H9 (cell line): ENCODE measurements around the gene TMEM81. TPM values are rescaled to one million over a fixed set of nuclear protein-coding genes. Genes with fewer than 3 reads are reported as not detected.
A peak's percentile ranks its signal among the peaks of the same experiment; 100 is the strongest.

ENCODE experiments used
- DNase-seq: peaks from one replicate; pipeline ENCODE4 v3.0.0-alpha.2; 2017
- H2AFZ ChIP-seq: one replicate; pipeline ENCODE4 v1.6.1; 2013; ENCODE audit warnings: mild to moderate bottlenecking, low read length, control low read depth, moderate library complexity
- H2AK5ac ChIP-seq: 2 replicates; pipeline ENCODE4 v1.6.1; 2013; ENCODE audit warnings: low read length, control low read depth, mixed read lengths; ENCODE audit not compliant: insufficient read length
- H2BK120ac ChIP-seq: one replicate; pipeline ENCODE4 v1.6.1; 2013; ENCODE audit warnings: low read depth, mild to moderate bottlenecking, low read length, control low read depth, inconsistent platforms; ENCODE audit not compliant: poor library complexity, severe bottlenecking
- H2BK12ac ChIP-seq: 2 replicates; pipeline ENCODE4 v1.6.1; 2013; ENCODE audit warnings: low read length, control low read depth, mixed read lengths, low read depth; ENCODE audit not compliant: insufficient read length
- H2BK15ac ChIP-seq: 2 replicates; pipeline ENCODE4 v1.6.1; 2013; ENCODE audit warnings: low read depth, low read length, control low read depth
- H2BK20ac ChIP-seq: one replicate; pipeline ENCODE4 v1.6.1; 2013; ENCODE audit warnings: low read depth, mild to moderate bottlenecking, low read length, control low read depth, inconsistent platforms; ENCODE audit not compliant: poor library complexity, severe bottlenecking
- H2BK5ac ChIP-seq: 2 replicates; pipeline ENCODE4 v1.6.1; 2013; ENCODE audit warnings: low read length, control low read depth, mixed read lengths; ENCODE audit not compliant: insufficient read length
- H3K14ac ChIP-seq: 2 replicates; pipeline ENCODE4 v1.6.1; 2013; ENCODE audit warnings: low read length, control low read depth; ENCODE audit not compliant: insufficient read depth
- H3K18ac ChIP-seq: 2 replicates; pipeline ENCODE4 v1.6.1; 2013; ENCODE audit warnings: low read depth, mild to moderate bottlenecking, mixed read lengths, low read length, control low read depth; ENCODE audit not compliant: insufficient read length
- H3K23ac ChIP-seq: 2 replicates; pipeline ENCODE4 v1.6.1; 2013; ENCODE audit warnings: low read length, control low read depth, mixed read lengths, low read depth; ENCODE audit not compliant: insufficient read length
- H3K23me2 ChIP-seq: 2 replicates; pipeline ENCODE4 v1.6.1; 2013; ENCODE audit warnings: low read depth, mild to moderate bottlenecking, mixed read lengths, low read length, control low read depth; ENCODE audit not compliant: insufficient read length, poor library complexity, severe bottlenecking
- H3K27ac ChIP-seq: 2 replicates; pipeline ENCODE4 v1.5.1; 2013; ENCODE audit warnings: low read length, control low read depth, mixed read lengths, low read depth; ENCODE audit not compliant: insufficient read length
- H3K27me3 ChIP-seq: 2 replicates; pipeline ENCODE4 v1.6.1; 2013; ENCODE audit warnings: low read length, control low read depth, inconsistent platforms; ENCODE audit not compliant: insufficient read depth
- H3K4ac ChIP-seq: 2 replicates; pipeline ENCODE4 v1.6.1; 2013; ENCODE audit warnings: low read depth, mild to moderate bottlenecking, control low read depth, inconsistent platforms, low read length, moderate library complexity
- H3K4me1 ChIP-seq: 2 replicates; pipeline ENCODE4 v1.6.1; 2013; ENCODE audit warnings: low read length, control low read depth, inconsistent platforms; ENCODE audit not compliant: insufficient read depth
- H3K4me2 ChIP-seq: 2 replicates; pipeline ENCODE4 v1.6.1; 2013; ENCODE audit warnings: low read length, control low read depth, mixed read lengths; ENCODE audit not compliant: insufficient read length, insufficient read depth
- H3K56ac ChIP-seq: 2 replicates; pipeline ENCODE4 v1.6.1; 2013; ENCODE audit warnings: low read depth, mild to moderate bottlenecking, mixed read lengths, low read length, control low read depth; ENCODE audit not compliant: insufficient read length
- H3K79me1 ChIP-seq: 2 replicates; pipeline ENCODE4 v1.6.1; 2013; ENCODE audit warnings: low read depth, mild to moderate bottlenecking, moderate library complexity, low read length, control low read depth, inconsistent platforms; ENCODE audit not compliant: insufficient read depth, poor library complexity, severe bottlenecking
- H3K79me2 ChIP-seq: 2 replicates; pipeline ENCODE4 v1.6.1; 2013; ENCODE audit warnings: low read length, control low read depth, inconsistent platforms; ENCODE audit not compliant: insufficient read depth
- H3K9ac ChIP-seq: 2 replicates; pipeline ENCODE4 v1.6.1; 2013; ENCODE audit warnings: low read length, control low read depth, mixed read lengths; ENCODE audit not compliant: insufficient read length; ENCODE audit errors: extremely low read depth
- H3K9me3 ChIP-seq: one replicate; pipeline ENCODE4 v1.6.1; 2013; ENCODE audit warnings: low read depth, low read length, inconsistent platforms; ENCODE audit not compliant: control insufficient read depth
- H3T11ph ChIP-seq: one replicate; pipeline ENCODE4 v1.6.1; 2013; ENCODE audit warnings: mild to moderate bottlenecking, low read length, control low read depth, inconsistent platforms
- H4K20me1 ChIP-seq: one replicate; pipeline ENCODE4 v1.6.1; 2013; ENCODE audit not compliant: control insufficient read depth, insufficient read length, insufficient read depth
- H4K5ac ChIP-seq: 2 replicates; pipeline ENCODE4 v1.6.1; 2013; ENCODE audit warnings: low read depth, mild to moderate bottlenecking, mixed read lengths, low read length, control low read depth; ENCODE audit not compliant: insufficient read length
- H4K8ac ChIP-seq: replicated peaks from 2 replicates; pipeline ENCODE4 v1.6.1; 2013; ENCODE audit warnings: low read length, control low read depth, mixed read lengths, low read depth; ENCODE audit not compliant: insufficient read length
- H4K91ac ChIP-seq: 2 replicates; pipeline ENCODE4 v1.6.1; 2013; ENCODE audit warnings: low read depth, mild to moderate bottlenecking, moderate library complexity, mixed read lengths, low read length, control low read depth; ENCODE audit not compliant: insufficient read length
- H3K27ac Mint-ChIP-seq, 3 experiments: 2 replicates in 2 of 3; 3 replicates in 1 of 3; pipeline ENCODE4 v1.8.0; 2020 to 2021; ENCODE audit warnings: mixed read lengths in 3 of 3, mild to moderate bottlenecking in 1 of 3, moderate library complexity in 1 of 3
- H3K27me3 Mint-ChIP-seq: 2 replicates; pipeline ENCODE4 v1.8.0; 2021; ENCODE audit warnings: low read depth, mild to moderate bottlenecking, moderate library complexity, mixed read lengths
- H3K36me3 Mint-ChIP-seq, 3 experiments: 2 replicates in 2 of 3; 3 replicates in 1 of 3; pipeline ENCODE4 v1.8.0; 2020 to 2021; ENCODE audit warnings: low read depth in 3 of 3, mixed read lengths in 3 of 3; ENCODE audit not compliant: insufficient read depth in 1 of 3
- H3K4me1 Mint-ChIP-seq, 2 experiments: 2 replicates each; pipeline ENCODE4 v1.8.0; 2020; ENCODE audit warnings: mixed read lengths in 2 of 2
- H3K4me3 Mint-ChIP-seq, 2 experiments: 2 replicates in 1 of 2; 3 replicates in 1 of 2; pipeline ENCODE4 v1.8.0; 2020 to 2021; ENCODE audit warnings: mild to moderate bottlenecking in 2 of 2, mixed read lengths in 2 of 2, moderate library complexity in 1 of 2
- H3K9me3 Mint-ChIP-seq, 2 experiments: 2 replicates in 1 of 2; 3 replicates in 1 of 2; pipeline ENCODE4 v1.8.0; 2020; ENCODE audit warnings: mild to moderate bottlenecking in 2 of 2, mixed read lengths in 2 of 2, moderate library complexity in 1 of 2
- CTCF ChIP-seq: fragments of 200-600 bp; sonication (generic); conservative IDR thresholded peaks from 3 replicates; pipeline ENCODE4 v1.8.0; 2021; ENCODE audit warnings: antibody characterized with exemption, mild to moderate bottlenecking
- WGBS: extraction: QIAGEN DNeasy Blood & Tissue Kit; methylation state at CpG from one replicate; pipeline ENCODE4 v1.1.7; 2013; ENCODE audit warnings: missing lambda C conversion rate, low lambda C conversion rate, mixed read lengths; ENCODE audit not compliant: insufficient read length; ENCODE audit errors: extremely low coverage; 5-methylcytosine and 5-hydroxymethylcytosine counted together
- total RNA-seq: library from RNA; stranded (reverse); gene quantifications from 2 replicates; pipeline ENCODE4 v1.2.1, GENCODE V29; 2021

The TMEM81 gene
- total RNA-seq, 1 experiment from 2014 or later: 3.0 TPM

- no peaks in the 10 kb centered on the region for H3K4me1 Mint-ChIP-seq
- Histone ChIP-seq H3K14ac (no peak overlapping the region), H3K4ac (no peak overlapping the region), H2BK20ac (no peak overlapping the region), H2AFZ (no peak overlapping the region), H3K79me2 (no peaks in the 10 kb centered on the region), H4K5ac (no peak overlapping the region), H3K56ac (no peak overlapping the region), H3K4me2 (no peak overlapping the region), H3K79me1 (no peaks in the 10 kb centered on the region), H4K91ac (no peak overlapping the region), H3T11ph (no peak overlapping the region), H2AK5ac (no peak overlapping the region), H3K4me1 (no peaks in the 10 kb centered on the region), H4K8ac (no peak overlapping the region), H2BK5ac (no peak overlapping the region), H3K18ac (no peak overlapping the region), H4K20me1 (no peaks in the 10 kb centered on the region), H3K9ac (no peak overlapping the region), H2BK120ac (no peak overlapping the region), H3K27me3 (no peaks in the 10 kb centered on the region), H3K23ac (no peak overlapping the region), H2BK12ac (no peak overlapping the region), H2BK15ac (no peak overlapping the region), H3K27ac (no peak overlapping the region), H3K9me3 (no peaks in the 10 kb centered on the region), H3K23me2 (no peaks in the 10 kb centered on the region)
- H3K9me3 Mint-ChIP-seq: no peaks in the 10 kb centered on the region
- H3K36me3 Mint-ChIP-seq: no peaks in the 10 kb centered on the region
- no peak for DNase-seq
- no peak for TF ChIP-seq CTCF
- H3K27ac Mint-ChIP-seq: peak overlapping the region in 1 of 3 experiments; percentile 76; a peak in 2 of 7 replicates
- no peaks in the 10 kb centered on the region; the same call in 1 of the 2 replicates for H3K27me3 Mint-ChIP-seq
- no CpG with 5 or more reads among the region's 4 CpGs for WGBS
- H3K4me3 Mint-ChIP-seq: no peak overlapping the region
These were observed 8.0 kb downstream of the TMEM81 start for GRCh38 chr1:205076245-205076761.
